Right lung (tissue), 10 donors: ENCODE measurements around the gene PLEKHA5. TPM values are rescaled to one million over a fixed set of nuclear protein-coding genes. Genes with fewer than 3 reads are reported as not detected.
"Not testable (repeated sequence)": the region's sequence is repeated elsewhere in the genome, so short reads cannot be mapped to it uniquely, and the experiment has no call there.

ENCODE experiments used
- DNase-seq, 2 donors: peaks; one replicate each; pipeline ENCODE4 v3.0.0-alpha.2; 2013
- long read RNA-seq, 8 donors: transcript quantifications; one replicate each; lab custom pipeline, GENCODE V29; 2026
- polyA plus RNA-seq, 5 donors: library from polyadenylated mRNA; unstranded; fragments of 120-200 nt; gene quantifications; one replicate each; pipeline versions ENCODE4 v1.2.1 to v1.2.3, GENCODE V29; 2013; ENCODE audit warnings: inconsistent platforms in 1 of 5, low replicate concordance in 1 of 5; ENCODE audit not compliant: insufficient read length in 5 of 5, insufficient read depth in 1 of 5

PLEKHA5 gene, protein sequence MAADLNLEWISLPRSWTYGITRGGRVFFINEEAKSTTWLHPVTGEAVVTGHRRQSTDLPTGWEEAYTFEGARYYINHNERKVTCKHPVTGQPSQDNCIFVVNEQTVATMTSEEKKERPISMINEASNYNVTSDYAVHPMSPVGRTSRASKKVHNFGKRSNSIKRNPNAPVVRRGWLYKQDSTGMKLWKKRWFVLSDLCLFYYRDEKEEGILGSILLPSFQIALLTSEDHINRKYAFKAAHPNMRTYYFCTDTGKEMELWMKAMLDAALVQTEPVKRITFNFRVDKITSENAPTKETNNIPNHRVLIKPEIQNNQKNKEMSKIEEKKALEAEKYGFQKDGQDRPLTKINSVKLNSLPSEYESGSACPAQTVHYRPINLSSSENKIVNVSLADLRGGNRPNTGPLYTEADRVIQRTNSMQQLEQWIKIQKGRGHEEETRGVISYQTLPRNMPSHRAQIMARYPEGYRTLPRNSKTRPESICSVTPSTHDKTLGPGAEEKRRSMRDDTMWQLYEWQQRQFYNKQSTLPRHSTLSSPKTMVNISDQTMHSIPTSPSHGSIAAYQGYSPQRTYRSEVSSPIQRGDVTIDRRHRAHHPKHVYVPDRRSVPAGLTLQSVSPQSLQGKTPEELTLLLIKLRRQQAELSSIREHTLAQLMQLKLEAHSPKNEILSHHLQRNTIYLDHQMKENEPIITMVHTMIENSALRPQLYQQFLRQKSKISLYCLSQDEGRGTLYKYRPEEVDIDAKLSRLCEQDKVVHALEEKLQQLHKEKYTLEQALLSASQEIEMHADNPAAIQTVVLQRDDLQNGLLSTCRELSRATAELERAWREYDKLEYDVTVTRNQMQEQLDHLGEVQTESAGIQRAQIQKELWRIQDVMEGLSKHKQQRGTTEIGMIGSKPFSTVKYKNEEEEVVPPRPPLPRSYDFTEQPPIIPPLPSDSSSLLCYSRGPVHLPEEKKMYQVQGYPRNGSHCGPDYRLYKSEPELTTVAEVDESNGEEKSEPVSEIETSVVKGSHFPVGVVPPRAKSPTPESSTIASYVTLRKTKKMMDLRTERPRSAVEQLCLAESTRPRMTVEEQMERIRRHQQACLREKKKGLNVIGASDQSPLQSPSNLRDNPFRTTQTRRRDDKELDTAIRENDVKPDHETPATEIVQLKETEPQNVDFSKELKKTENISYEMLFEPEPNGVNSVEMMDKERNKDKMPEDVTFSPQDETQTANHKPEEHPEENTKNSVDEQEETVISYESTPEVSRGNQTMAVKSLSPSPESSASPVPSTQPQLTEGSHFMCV
- polyA plus RNA-seq = 10 to 100 TPM; 25.6 to 45.5 (median 38.3) TPM
- long read RNA-seq, donor 1, partial matches to known transcripts = 8 of 8 reads
- long read RNA-seq, donor 1, other reads (novel, unspliced or antisense) = 0 of 8 reads
- long read RNA-seq, donor 2, full-length matches to known transcripts = 2 of 2 reads
- long read RNA-seq, donor 2, partial matches to known transcripts = 0 of 2 reads
- long read RNA-seq, donor 2, other reads (novel, unspliced or antisense) = 0 of 2 reads
- long read RNA-seq, donor 3, full-length matches to known transcripts = 1 of 1 reads
- long read RNA-seq, donor 3, partial matches to known transcripts = 0 of 1 reads
- long read RNA-seq, donor 3, other reads (novel, unspliced or antisense) = 0 of 1 reads
- long read RNA-seq, donor 4, partial matches to known transcripts = 0 of 1 reads
- long read RNA-seq, donor 4, other reads (novel, unspliced or antisense) = 0 of 1 reads
- long read RNA-seq, donor 5, full-length matches to known transcripts = 4 of 10 reads
- long read RNA-seq, donor 5, partial matches to known transcripts = 6 of 10 reads
- long read RNA-seq, donor 5, other reads (novel, unspliced or antisense) = 0 of 10 reads
- long read RNA-seq, donor 6, full-length matches to known transcripts = 2 of 9 reads
- long read RNA-seq, donor 6, partial matches to known transcripts = 7 of 9 reads
- long read RNA-seq, donor 6, other reads (novel, unspliced or antisense) = 0 of 9 reads
- long read RNA-seq, donor 7 = 0 reads
- long read RNA-seq, donor 8 = 0 reads

DNA sequence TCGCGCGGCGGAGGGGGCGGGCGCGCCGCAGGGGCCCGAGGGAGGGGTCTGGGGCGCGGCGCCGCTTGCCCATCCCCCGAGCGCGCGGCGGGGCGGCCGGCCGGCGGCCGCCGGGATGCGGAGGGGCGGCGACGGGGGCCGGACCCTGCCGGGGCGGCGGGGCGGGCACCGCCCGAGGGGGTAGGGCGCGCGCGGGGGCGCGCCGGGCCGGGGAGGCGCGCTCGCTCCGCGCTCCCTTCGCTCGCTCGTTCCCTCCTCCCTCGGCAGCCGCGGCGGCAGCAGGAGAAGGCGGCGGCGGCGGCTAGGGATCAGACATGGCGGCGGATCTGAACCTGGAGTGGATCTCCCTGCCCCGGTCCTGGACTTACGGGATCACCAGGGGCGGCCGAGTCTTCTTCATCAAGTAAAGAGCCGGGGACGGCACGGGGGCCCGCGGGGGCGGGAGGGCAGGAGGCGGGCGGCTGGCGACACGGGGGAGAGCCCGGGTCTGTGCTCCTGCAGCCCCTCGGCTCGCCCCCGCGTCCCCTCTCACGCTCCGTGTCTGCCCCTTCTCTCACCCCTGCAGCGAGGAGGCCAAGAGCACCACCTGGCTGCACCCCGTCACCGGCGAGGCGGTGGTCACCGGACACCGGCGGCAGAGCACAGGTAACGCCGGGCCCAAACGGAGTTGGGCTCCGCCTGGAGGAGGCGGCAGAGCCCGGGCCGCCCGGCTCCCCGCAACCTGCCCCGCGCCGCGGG lies at the start of gene PLEKHA5:
Gene PLEKHA5, plus strand, starts transcription at position 248 of the 738 bp plus-strand sequence. Its CDS starts 67 bp downstream, at position 315.
- peak; percentile 71 to 76 for DNase-seq

- DNase-seq = no peak
These were observed 48.6 kb upstream of the PLEKHA5 start for GRCh38 chr12:19080918-19081317.

DNA sequence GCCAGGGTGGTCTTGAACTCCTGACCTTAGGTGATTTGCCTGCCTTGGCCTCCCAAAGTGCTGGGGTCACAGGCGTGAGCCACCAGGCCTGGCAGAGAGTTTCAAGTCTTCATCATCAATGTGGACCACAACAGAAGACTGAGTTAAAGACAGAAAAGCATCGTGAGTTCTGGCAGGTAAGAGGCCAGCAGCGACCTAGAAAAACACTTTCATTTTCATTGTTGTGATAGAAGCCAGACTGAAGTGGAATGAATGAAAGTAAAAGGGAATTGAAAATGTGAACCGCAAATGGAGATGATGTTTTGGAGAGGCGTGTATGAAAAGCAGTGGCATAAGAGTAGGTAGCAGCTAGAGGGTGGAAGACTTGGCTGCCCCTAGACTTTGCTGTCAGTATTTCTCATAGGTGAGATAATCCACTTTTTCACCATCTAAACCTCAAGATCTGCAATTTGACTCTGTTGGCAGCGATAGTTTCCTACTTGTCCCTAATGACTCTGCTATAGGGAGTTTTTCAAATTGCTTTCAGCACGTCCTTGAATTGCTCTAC lies 47.1 kb upstream of the PLEKHA5 start:
- no peak for DNase-seq

GRCh38 chr12:19084547-19084946 lies 45.0 kb upstream of the PLEKHA5 start:
- DNase-seq = no peak

- DNase-seq = no peak
These were observed 44.4 kb upstream of the PLEKHA5 start for GRCh38 chr12:19085090-19085489.

GRCh38 chr12:19088606-19089005 lies 40.9 kb upstream of the PLEKHA5 start:
- no peak for DNase-seq

DNA sequence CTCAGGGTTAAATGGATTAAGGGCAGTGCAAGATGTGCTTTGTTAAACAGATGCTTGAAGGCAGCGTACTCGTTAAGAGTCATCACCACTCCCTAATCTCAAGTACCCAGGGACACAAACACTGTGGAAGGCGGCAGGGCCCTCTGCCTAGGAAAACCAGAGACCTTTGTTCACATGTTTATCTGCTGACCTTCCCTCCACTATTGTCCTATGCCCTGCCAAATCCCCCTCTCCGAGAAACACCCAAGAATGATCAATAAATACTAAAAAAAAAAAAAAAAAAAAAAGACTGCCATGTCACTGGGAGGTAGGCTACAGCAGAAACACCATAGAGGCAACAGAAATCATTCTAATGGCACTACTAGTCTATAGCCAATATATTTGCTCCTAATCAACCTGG lies 37.1 kb upstream of the PLEKHA5 start:
- not testable (repeated sequence) for DNase-seq

- DNase-seq = no peak
These were observed 36.3 kb upstream of the PLEKHA5 start for GRCh38 chr12:19093218-19093617.

GRCh38 chr12:19095331-19095730 lies 34.2 kb upstream of the PLEKHA5 start:
- no peak for DNase-seq

GRCh38 chr12:19095756-19096480 lies 33.6 kb upstream of the PLEKHA5 start:
- DNase-seq = no peak

DNA sequence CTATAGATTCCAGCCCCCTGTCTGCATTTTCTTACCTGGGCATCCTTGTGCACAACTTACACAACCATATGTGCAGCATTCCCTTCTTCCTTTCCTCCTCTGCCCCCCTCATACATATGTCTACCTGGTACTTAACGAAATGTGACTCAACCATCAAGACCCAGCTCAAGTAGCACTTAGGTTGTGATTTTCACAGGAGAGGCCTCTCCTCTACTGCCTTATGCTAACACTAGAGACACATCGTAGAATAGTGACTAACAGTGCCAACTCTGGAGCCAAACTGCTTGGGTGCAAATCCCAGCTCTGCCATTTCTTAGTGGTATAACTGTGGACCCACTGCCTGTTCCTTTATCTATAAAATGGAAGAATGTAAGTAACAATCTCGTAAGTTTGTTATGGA lies 24.1 kb upstream of the PLEKHA5 start:
- DNase-seq = no peak

DNA sequence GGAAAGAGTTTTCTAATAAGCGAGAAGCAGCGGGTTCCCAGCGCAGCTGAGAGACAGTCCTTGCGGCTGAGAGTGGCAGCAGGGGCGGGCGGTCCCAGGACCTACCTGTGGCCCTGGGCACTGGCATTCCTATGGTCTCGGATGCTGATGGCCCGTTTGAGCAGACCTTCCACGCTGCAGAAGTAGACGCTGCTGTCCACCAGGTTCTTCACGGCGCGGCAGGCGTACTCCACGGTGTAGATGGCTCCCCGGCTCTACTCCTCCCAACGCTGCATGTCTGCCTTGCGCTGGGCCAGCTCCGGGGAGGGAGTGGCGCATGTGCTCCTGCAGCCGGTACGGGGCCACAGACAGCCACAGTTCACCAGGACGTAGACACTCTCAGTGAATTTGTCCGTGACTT lies 21.8 kb upstream of the PLEKHA5 start:
- DNase-seq = no peak

DNA sequence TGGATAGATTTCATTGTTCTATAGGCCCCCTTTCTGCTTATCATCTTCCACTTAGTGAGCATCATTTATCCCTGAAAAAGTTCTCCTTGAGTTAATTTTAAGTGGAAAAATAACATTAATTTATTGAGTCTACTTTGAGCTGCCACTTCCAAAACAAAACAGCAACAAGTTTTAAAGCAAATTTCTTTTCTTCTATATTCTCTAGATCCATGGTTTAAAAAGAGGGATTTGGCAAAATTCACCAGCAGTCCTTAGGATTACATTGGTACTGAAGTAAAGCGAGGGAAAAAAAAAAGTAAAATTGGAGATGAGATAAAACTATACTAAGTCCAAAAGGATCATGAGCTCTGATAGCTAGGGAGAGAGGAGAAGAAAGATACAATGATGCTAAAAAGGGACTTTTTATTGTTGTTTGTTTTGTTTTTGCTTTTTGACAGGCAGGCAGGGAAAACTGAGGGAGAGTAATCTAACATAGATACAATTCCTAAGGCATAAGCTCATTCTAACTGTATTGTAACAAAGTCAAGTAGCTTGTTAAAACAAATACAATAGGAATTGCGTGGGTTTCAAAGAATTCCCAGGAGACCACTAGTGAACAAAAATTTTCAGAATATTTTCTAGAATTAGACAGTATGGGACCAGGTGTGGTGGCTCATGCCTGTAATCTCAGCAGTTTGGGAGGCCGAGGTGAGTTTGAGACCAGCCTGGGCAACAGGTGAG lies 19.2 kb upstream of the PLEKHA5 start:
- DNase-seq = no peak

DNA sequence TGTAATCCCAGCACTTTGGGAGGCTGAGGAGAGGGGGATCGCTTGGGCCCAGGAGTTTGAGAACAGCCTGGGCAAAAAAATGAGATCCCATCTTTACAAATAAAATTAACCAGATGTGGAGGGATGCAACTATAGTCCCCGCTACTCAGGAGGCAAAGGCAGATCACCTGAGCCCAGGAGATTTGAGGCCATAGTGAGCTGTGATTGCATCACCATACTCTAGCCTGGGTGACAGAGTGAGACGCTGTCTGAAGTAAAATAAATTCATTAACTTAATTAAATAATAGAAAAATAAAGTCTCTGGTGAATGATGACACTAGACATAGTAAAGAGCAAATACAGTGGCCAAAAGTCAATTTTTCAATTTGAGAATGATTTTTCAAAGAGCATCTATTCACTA lies 16.1 kb upstream of the PLEKHA5 start:
- no peak for DNase-seq

- no peak for DNase-seq
These were observed 14.2 kb upstream of the PLEKHA5 start for GRCh38 chr12:19115285-19115684.

DNA sequence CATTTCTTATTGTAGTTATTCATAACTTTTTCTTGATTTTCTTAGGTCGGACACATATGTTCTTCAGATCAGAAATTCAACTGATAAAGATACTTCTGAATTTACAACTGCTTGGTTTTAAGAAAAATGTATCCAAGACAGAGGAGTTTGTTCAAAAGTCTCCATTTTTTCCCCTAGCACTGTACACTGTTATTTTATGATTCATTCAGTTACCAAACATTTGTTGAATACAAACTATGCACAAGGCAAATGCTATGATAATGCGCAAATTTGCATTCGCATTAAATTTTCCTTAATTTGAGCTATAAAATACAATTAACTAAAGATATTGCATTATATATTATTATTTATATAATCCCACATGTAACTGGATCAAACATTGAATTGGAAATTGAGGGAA lies 10.1 kb upstream of the PLEKHA5 start:
- DNase-seq = no peak

DNA sequence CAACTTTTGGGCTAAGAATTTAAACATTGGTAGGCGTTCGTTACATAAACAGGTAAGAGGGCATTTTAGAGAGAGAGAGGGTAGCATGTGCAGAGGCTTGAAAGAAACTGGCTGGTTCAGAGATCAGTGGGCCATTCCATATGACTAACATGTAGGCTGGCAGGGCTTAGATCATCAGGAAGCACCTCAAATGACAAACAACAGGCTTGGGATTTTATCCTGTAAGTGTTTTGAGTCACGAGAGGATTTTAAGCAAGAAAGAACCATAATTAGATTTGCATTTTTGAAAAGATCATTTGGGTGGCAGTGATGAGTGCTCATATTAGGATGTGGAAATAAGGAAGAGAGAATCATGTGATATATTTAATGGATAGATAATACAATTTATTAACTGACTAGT lies 8.7 kb upstream of the PLEKHA5 start:
- no peak for DNase-seq
